Progenitor cell of endocrine pancreas (in vitro differentiated cells): ENCODE results near the gene EVI2B. TPM values are rescaled to one million over a fixed set of nuclear protein-coding genes. Genes with fewer than 3 reads are reported as not detected.

Source experiments
- DNase-seq: peaks from one replicate; pipeline ENCODE4 v3.0.0; 2021; ENCODE audit warnings: low spot score; ENCODE audit not compliant: unreplicated experiment
- H3K27ac Mint-ChIP-seq: 2 replicates; pipeline ENCODE4 v1.8.0; 2021; ENCODE audit warnings: mild to moderate bottlenecking, moderate library complexity, mixed read lengths
- H3K27me3 Mint-ChIP-seq: 2 replicates; pipeline ENCODE4 v1.8.0; 2021; ENCODE audit warnings: mixed read lengths
- H3K36me3 Mint-ChIP-seq: 2 replicates; pipeline ENCODE4 v1.8.0; 2022; ENCODE audit warnings: mixed read lengths; ENCODE audit not compliant: insufficient read depth
- H3K4me1 Mint-ChIP-seq: 2 replicates; pipeline ENCODE4 v1.8.0; 2021; ENCODE audit warnings: low read depth, mixed read lengths
- H3K4me3 Mint-ChIP-seq: 2 replicates; pipeline ENCODE4 v1.8.0; 2021; ENCODE audit warnings: low read depth, mild to moderate bottlenecking, moderate library complexity, mixed read lengths
- H3K9me3 Mint-ChIP-seq: 2 replicates; pipeline ENCODE4 v1.8.0; 2021; ENCODE audit warnings: low read depth, mixed read lengths
- CTCF ChIP-seq: fragments of 200-600 bp; sonication (generic); IDR thresholded peaks from one replicate; pipeline ENCODE4 v1.5.0; 2021; ENCODE audit warnings: antibody characterized with exemption, mild to moderate bottlenecking; ENCODE audit not compliant: unreplicated experiment
- total RNA-seq: library from RNA; stranded (reverse); gene quantifications from 2 replicates; pipeline ENCODE4 v1.2.1, GENCODE V29; 2021

The EVI2B gene
- total RNA-seq, 1 donor from 2014 or later = not detected

DNA sequence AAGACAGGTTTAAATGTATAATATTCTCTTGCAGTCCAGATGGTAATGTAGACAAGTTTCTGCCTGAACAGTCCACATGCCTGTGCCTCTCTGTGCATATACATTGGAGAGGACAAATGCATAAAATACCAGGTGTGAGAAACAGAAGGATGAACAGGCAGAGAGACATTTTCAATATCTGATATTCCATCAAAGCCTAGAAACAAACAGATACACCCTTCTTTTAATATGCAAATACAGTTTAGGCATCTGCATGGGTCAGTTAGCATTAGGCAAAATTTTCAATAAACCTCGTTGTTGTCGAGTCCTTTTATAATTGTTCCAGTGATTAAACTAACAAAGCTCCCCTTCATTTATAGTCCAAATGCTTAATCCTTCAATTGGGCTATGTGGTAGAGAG lies 17.7 kb downstream of the EVI2B start:
- H3K27me3 Mint-ChIP-seq = no peaks in the 10 kb centered on the region
- no peak for TF ChIP-seq CTCF

DNA sequence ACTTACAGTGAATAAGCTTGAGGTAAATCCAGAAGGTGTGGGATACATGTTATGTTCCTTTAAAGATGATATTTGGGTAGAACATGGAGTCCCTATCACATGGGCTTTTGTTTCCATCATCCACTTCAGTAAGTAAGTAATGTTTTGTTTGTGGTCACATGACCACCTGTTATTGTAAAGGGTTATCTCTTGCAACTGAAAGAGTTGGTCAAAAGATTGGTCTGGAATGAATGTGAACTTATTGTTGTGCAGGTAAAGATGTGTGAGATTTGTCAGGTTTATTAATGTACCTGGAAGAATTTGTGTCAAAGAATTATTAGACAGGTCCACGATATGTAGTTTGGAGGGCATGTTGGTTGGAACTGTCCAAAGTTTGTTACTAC lies 18.4 kb downstream of the EVI2B start:
- DNase-seq = no peak
- no peak for TF ChIP-seq CTCF
- Mint-ChIP-seq H3K4me1 (no peaks in the 10 kb centered on the region), H3K27me3 (no peaks in the 10 kb centered on the region), H3K36me3 (peaks cover 2% of the 10 kb centered on the region), H3K27ac (no peak overlapping the region), H3K9me3 (no peaks in the 10 kb centered on the region), H3K4me3 (no peak overlapping the region)

More for the DNA sequence above, 17.7 kb downstream of the EVI2B start:
- no peak for DNase-seq
- peak overlapping the region; percentile 33 for H3K27ac Mint-ChIP-seq
- H3K9me3 Mint-ChIP-seq = no peaks in the 10 kb centered on the region
- H3K4me1 Mint-ChIP-seq = no peaks in the 10 kb centered on the region
- H3K36me3 Mint-ChIP-seq = no peaks in the 10 kb centered on the region
- no peak overlapping the region for H3K4me3 Mint-ChIP-seq

DNA sequence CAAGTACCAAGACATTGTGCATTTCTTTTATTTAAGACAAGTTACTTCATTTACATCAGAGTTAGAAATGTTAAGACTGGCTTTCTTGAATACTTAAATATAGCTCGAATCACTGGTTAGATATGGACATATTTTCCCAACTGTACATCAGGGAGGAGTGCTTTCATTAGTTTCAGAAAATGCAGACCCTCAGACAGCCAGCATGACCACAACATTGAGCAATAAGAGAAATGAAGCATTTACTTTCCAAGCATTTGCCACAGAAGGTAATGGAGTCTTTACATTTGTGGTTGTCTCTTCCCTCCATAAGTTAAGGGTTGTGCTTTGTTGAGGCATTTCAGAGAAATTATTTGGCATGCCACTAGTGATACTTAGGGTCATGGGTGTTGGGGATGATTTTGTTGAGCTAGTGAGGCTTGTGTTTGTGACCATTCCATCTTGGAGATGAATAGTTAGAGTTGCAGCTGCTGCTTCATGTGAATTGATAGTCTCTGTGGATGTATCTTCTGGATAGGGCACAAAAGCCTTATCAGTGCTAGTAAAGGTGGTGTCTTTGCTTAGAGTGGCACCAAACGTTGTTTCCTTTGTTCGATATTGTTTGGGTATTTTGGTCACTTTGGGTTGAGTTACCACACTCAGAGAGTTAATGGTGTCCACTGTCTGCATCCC lies 18.9 kb downstream of the EVI2B start:
- Mint-ChIP-seq H3K27me3 (no peaks in the 10 kb centered on the region), H3K4me3 (no peak overlapping the region), H3K4me1 (no peaks in the 10 kb centered on the region), H3K36me3 (peaks cover 5% of the 10 kb centered on the region), H3K9me3 (no peaks in the 10 kb centered on the region), H3K27ac (no peak overlapping the region)
- no peak for TF ChIP-seq CTCF
- no peak for DNase-seq

- peaks cover 5% of the 10 kb centered on the region for H3K36me3 Mint-ChIP-seq
- no peak overlapping the region for H3K27ac Mint-ChIP-seq
- TF ChIP-seq CTCF = no peak
- no peaks in the 10 kb centered on the region for H3K27me3 Mint-ChIP-seq
- DNase-seq = no peak
- H3K9me3 Mint-ChIP-seq = no peaks in the 10 kb centered on the region
- H3K4me1 Mint-ChIP-seq = no peaks in the 10 kb centered on the region
- no peak overlapping the region for H3K4me3 Mint-ChIP-seq
These were observed 19.6 kb downstream of the EVI2B start for GRCh38 chr17:31294231-31294630.

- no peak for DNase-seq
- Mint-ChIP-seq H3K27ac (peak overlapping the region; percentile 30), H3K4me1 (no peaks in the 10 kb centered on the region), H3K27me3 (no peaks in the 10 kb centered on the region), H3K4me3 (no peak overlapping the region), H3K36me3 (peaks cover 5% of the 10 kb centered on the region), H3K9me3 (no peaks in the 10 kb centered on the region)
- TF ChIP-seq CTCF = no peak
These were observed 20.3 kb downstream of the EVI2B start for GRCh38 chr17:31293581-31293980.
